HG03342 (cell line): Measurements from ENCODE around the gene AKR1B1.
"Not testable (repeated sequence)": the region's sequence is repeated elsewhere in the genome, so short reads cannot be mapped to it uniquely, and the experiment has no call there.

Source experiments
- ATAC-seq: cut with Tn5 transposase; IDR thresholded peaks from one replicate; pipeline ENCODE4 v1.9.1; 2021; ENCODE audit warnings: mild to moderate bottlenecking, moderate library complexity; ENCODE audit not compliant: unreplicated experiment

AKR1B1 gene

DNA sequence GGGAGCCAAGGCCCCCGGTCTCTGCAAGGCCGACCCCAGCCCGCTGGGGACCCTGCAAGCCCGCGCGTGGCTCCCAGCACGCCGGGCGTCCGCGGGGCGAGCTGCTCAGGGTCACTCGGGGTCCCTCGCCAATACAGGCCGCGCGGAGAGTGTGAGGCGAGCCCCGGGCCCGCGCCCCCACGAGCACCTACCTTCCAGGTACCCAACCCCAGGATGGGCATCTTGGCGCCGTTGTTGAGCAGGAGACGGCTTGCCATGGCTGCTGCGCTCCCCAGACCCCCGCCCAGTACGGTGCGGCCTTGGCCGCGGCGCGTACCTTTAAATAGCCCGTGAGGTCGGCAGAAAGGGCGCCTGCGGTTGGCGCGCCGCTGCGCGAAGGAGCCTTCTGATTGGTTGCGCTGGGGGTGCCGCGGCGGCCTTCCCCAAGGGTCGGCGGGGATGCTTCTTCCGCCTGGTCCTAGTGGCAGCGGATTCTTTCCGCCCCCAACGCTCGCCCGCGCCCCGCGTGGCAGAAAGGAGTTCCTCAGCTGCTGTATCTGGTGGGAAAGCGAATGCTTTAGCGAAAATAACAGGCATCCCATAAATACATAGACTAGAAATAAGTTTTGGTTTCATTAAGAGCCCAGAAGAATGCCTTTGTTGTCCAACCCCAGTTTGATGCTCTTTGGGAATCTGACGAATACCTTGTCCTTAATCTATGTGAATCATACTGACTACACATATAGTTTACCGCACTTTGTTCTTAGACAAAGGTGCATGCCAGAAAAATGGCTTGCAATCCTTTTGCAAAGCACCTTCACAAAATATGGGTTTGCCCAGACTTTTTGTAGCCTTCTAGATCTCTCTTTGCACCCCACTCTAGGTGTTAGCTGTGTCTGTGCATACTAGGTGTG, at the start of gene AKR1B1:
Gene AKR1B1, minus strand, starts transcription at position 295 of the 893 bp plus-strand sequence. Its CDS starts 38 bp downstream, at position 257.
- ATAC-seq, result peak; percentile 94

DNA sequence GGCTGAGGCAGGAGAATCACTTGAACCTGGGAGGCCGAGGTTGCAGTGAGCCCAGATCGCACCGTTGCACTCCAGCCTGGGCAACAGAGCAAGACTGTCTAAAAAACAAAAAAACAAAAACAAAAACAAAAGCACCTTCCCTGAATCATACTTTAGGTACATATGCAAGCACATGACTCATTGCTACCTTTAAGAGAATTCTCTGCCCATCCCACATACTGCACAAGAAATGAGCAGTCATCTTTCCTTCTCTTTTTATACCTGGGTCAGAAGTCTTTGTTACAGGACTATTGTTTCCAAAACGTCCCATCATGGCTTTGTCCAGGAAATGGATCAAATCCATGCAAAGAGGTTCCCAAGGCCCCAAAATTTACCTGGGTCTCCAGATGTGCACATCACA, 47.0 kb upstream of the AKR1B1 start:
- ATAC-seq, result no peak

DNA sequence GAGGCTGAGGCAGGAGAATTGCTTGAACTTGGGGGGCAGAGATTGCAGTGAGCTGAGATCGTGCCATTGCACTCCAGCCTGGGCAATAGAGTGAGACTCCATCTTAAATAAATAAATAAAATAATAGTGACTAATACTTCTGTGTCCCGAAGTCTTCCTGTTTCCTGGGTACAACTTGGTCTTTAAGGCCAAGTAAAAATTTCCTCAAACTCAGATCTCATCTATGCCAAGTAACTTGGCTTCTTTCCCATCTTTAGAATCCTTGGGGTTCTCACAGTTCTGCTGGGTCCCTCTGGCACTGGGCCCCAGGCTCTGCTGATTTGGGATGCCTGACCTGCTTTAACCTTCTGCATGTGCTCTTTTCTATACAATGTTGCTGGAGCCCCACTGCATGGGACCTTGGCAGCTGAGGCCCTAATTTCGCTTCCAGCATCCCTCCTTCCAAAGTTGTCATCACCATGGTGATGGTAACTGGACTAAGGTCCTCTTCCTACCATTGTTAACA, 45.8 kb upstream of the AKR1B1 start:
- no peak for ATAC-seq

DNA sequence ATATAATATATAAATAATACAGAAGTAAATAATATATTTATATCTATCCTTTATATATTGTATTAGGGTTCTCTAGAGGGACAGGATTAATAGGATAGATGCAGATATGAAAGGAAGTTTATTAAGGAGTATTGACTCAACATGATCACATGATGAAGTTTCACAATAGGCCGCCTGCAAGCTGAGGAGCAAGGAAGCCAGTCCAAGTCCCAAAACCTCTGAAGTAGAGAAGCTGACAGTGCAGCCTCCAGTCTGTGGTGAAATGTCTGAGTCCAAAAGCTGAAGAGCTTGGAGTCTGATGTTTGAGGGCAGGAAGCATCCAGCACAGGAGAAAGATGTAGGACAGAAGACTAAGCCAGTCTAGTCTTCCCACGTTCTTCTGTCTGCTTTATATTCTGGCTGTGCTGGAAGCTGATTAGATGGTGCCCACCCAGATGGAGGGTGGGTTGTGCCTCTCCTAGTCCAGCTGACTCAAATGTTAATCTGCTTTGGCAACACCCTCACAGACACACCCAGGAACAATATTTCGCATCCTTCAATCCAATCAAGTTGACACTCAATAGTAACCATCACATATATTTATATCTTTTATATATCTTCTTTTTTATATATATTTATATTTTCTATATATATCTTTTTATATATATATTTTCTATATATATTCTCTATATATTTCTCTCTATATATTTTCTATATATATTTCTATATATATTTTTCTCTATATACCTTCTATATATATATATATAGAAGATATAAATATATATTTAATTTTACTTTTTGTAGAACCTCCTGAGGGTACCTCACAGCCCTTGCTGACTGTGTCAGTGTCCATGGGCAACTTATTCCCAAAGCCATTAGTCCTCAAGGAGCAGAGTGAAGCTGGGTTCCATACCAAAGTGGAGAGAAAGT, 43.8 kb upstream of the AKR1B1 start:
- no peak for ATAC-seq

DNA sequence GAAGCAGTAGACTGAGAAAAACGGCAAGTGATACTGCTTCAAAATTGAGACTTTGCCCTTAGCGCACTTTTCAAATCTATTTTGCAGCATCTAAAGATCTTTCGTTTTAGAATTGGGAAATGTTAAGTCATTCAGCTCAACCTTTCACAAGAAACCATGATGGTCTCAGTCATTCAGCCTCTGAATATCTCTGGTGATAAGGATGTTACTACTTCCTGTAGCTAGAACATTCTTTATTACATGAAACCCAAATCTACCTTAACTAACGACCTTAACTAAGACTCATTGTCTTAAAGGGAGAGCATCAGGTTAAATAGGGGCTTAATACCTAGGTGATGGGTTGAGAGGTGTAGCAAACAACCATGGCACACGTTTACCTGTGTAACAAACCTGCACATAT, 42.1 kb upstream of the AKR1B1 start:
- no peak for ATAC-seq

DNA sequence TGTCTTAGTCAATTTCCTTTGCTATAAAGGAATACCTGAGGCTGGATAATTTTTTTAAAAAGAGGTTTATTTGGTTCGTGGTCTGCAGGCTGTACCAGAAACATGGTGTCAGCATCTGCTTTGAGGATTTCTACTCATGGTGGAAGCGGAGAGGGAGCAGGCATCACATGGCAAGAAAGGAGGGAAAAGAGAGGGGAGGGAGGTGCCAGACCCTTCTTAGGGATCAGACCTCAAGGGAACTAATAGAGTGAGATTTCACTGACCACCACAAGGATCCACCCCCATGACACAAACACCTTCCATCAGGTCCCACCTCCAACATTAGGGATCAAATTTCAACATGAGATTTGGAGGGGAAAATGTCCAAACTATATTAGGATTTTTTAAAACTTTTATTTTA, 41.5 kb upstream of the AKR1B1 start:
- ATAC-seq, result no peak

DNA sequence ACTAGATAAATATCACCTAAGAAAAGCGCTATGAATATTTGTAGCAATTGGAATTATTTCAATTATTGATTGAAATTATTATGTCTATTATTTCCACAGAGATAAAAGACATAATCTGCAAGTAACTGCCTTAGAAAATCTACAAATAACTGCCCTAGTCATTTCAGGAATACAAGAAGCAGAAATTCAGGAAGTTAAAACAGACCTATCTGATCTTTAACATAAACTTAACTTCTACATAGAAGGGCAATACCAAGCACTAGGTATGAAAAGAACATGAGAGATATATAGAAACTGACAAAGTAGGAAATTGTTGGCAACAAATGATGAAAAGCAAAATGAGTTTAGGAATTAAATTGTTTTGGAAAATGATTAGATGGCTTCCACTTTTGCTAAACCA, 36.6 kb upstream of the AKR1B1 start:
- ATAC-seq, result no peak

DNA sequence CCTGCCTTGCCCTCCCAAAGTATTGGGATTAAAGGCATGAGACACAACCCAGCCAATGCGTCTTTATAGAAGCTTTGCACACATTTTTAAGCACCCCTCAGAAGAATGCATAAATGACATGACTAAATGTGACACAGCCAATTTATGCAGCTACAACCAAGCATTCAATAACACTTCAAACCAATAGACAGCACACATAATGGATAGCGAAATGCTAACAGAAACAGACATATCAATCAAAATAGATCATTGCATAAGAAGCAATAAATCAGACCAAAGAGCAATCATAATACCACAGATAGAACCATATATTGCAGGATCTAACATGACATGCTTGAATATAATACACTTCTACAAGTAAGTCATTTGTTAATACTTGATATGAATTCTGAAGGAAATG, 34.2 kb upstream of the AKR1B1 start:
- ATAC-seq, result no peak

DNA sequence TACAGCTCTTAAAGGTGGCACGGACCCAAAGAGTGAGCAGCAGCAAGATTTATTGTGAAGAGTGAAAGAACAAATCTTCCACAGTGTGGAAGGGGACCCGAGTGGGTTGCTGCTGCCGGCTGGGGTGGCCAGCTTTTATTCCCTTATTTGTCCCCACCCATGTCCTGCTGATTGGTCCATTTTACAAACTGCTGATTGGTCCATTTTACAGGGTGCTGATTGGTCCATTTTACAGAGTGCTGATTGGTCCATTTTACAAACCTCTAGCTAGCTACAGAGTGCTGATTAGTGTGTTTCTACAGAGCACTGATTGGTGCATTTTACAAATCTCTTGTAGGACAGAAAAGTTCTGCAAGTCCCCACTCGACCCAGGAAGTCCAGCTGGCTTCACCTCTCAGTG, 28.8 kb upstream of the AKR1B1 start:
- ATAC-seq, result not testable (repeated sequence)

DNA sequence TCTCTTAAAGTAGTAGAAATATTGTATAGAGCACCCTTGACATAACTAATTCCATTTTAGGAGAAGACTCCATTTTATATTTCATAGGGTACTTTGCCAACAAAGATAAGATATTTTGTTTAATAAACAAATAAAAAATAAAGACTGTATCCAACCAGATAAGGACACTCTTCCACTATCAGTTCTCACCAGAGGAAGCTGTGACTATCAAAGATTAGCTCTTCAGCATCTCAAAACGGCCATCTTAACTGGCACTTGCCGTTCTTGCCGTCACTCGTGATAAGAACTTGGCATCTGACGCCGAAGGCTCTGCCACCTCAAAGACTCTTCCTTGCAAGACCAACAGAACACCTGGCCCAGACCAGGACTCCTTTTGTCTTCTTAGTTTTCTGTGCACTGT, 26.3 kb upstream of the AKR1B1 start:
- no peak for ATAC-seq

DNA sequence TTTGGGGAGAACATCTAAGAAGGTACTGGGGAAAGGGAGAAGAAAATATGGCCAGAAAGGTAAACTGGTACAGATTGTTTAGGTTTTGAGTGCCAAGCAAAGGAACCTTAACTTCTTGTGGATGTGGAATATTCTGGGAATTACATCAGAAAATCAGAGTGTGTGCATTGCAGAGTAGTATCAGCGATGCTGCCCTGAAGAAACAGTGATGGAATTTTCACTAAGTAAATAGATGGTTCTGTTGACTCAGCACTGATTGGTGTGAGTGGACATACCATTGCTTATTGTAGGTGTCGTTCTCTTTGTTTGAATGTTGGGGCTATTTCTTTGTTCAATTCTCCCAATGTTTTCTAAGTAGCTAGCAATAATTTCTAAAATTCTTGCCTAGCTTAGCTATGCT, 24.4 kb upstream of the AKR1B1 start:
- no peak for ATAC-seq

DNA sequence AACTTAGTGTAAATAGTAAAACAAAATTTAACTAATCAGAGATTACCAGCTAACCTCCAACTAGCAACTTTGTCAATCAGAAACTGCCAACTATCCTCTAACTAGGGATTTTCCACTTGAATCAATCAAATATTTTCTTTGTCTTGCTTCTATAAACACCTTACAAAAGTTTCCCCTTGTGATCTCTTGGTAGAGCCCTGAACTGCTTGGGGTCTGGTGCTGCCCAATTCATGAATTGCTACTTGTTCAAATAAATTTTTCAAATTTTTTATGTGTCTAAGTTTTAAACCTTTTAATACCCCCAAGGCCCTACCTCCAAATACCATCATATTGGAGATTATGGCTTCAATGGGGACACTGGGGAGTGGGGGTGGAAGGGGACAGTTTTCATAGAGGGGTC, 24.0 kb upstream of the AKR1B1 start:
- ATAC-seq, result no peak

DNA sequence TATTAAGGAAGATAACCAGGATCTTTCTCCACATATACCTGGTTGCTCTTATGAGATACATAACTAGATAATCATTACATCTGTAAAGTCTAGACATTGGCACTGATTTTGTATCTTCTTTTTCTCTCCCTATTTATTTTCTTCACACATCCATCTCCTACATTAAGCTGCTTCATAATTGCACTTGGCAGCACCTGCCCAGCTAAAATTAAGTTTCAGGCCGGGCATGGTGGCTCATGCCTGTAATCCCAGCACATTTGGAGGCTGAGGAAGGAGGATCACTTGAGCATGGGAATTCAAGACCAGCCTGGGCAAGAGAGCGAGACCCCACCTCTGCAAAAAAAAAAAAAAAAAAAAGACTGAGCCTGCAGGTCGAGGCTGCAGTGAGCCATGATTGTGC, 22.3 kb upstream of the AKR1B1 start:
- ATAC-seq, result no peak

DNA sequence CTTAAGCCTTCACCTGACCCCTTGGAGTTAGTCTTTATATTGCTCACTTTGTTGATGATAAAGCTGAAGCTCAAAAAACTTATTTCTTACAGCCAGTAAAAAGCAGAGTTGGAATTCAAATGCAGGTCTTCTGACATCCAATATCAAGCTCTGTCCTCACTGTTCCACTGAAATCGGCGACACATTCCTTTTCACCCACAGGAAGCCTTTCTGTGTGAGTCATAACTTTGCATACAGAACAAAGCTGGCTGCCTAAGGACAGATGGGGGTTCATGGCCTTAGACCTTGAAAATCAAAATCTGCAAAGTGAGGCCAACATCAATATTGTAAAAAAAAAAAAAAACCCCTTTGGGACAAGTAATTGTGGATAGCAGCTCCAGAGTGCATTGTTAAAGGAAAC, 21.8 kb upstream of the AKR1B1 start:
- ATAC-seq, result no peak

DNA sequence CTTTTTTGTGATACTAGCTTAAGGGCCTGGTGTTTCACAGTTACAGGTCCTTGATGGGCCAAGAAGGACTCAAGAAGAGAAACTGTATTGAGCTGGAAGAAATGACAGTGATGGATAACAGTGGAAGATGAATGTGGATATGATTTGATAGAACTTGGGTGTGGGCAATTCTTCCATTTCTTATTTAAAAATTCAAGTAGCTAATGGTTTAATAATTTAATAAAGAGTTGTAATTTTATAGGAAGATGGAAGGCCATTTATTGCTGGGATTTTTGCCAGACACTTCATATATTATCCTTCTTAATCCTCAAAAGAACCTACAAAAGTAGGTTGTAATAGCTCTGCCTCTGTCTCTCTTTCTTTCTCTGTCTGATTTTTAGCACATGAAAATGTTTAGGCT, 21.3 kb upstream of the AKR1B1 start:
- ATAC-seq, result no peak

DNA sequence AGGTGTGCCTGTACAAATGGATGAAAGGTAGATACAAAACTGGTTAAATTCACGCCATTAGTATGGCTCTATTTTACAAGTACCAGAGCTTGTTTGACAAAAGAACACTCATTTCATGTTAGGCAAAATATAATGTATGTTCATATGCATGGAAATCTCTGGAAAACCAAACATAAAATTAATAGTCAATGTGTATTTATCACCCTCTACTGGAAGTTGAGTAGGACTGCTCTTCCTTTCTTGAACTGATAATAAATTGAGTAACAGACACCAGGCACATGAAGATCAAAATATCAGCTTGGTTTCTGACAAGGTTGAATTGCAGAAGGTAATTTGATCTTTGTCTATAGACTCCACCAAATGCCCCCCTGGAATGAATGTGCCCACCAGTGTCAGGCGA, 19.8 kb upstream of the AKR1B1 start:
- no peak for ATAC-seq

DNA sequence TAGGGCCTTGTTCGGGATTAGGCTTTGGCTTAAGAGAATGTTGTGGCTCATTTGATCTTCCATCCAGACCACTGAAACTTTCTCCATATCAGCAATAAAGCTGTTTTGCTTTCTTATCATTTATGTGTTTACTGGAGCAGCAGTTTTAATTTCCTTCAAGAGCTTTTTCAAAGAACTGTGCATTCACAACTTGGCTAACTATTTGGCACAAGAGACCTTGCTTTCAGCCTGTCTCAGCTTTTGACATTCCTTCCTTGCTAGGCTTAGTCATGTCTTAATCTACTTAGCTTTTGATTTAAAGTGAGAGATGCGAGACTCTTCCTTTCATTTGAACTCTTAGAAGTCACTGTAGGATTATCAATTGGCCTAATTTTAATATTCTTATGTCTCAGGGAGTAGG, 19.1 kb upstream of the AKR1B1 start:
- no peak for ATAC-seq

DNA sequence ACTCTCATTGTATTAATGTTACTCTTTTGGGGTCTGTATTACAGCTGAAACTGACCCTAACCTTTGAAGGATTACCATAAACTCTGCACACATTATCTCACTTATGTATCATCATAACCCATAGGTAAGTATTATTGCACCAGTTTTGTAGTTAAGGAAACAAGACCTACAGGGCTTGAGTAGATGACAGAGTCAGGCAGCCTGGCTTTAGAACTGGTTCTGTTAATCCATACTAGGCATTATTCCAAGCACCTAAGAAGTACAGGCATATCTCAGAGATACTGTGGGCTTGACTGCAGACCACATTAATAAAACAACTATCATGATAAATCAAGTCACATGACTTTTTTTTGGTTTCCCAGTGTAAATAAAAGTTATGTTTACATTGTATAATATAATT, 17.1 kb upstream of the AKR1B1 start:
- ATAC-seq, result no peak

DNA sequence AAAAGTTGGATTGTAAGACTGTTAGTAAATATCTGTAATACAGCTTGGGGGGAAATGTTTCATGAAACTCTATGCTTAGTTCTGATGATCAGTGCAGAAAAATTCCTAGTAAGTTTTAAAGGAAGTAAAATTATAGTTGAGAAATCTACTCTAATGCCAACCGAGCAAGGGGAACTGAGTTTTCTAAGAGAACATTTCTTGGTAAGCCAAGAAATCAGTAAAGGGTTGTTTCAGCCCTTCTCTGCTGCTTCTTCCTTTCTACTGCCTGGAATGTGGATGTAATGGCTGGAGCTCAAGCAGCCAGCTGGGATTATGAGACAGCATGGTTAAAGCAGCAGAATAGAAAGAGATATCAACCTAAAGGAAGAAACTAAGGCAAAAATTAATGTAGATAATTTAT, 15.9 kb upstream of the AKR1B1 start:
- ATAC-seq, result no peak

DNA sequence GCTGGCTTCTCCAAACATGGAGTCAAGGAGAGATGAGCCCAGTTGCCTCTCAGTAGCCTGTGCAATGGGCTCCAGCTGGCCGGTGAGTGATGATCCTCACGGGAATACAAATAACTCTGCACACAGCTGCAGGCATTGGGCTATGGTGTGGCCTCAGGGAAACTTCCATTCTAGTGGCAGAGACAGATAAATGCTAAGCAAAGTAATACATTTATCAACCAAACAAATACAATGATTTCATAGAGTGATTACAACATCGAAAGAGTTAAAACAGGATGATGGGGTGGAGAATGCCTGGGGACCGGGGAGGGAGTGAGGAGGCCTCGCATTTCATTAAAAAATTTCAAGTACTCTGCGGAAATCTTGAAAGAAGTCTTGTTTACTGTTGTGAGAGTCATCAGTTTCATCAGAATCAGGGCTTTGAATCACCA, 15.0 kb upstream of the AKR1B1 start:
- ATAC-seq, result no peak

DNA sequence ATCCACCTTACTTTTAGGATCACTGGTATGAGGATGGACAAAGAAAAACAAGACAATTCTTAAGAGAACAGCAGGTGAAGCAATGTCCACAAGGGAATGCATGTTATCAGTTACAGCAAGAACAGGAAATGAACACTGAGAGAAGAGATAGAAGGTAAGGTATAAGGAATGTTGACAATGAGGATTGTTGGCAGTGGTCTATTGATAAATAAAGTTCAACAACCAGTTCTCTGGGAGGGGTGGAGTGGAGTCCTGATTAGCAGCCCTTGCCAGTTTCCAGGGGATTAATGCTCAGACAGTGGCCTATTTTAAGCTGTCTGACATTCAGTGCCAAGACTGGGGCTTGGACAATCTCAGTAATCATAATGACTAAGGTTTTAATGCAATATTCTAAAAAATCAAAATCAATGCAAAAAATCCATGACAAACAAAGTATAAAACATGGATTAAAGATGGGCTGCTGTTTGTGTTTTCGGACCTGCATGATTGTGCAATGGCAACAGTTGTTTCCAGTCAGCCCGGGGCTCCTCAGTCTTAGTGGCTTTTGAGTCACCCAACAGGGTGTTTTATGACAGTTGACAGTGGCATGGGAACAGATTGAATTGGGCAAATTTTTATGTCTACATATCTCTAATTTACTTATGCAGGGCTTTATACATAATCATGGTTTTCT, 13.8 kb upstream of the AKR1B1 start:
- ATAC-seq, result no peak
